K562 (cell line): ENCODE measurements around the gene SPTBN5. TPM values are rescaled to one million over a fixed set of nuclear protein-coding genes. Genes with fewer than 3 reads are reported as not detected.
"Not testable (repeated sequence)": the region's sequence is repeated elsewhere in the genome, so short reads cannot be mapped to it uniquely, and the experiment has no call there.

Experiments
- ATAC-seq: fragments of 200-7000 bp; cut with Tn5 transposase; 3 replicates; pipeline ENCODE4 v1.9.1; 2020; ENCODE audit warnings: moderate library complexity
- BruUV-seq: library from RNA; stranded (reverse); fragments of 400-500 nt; replicated peaks from 2 replicates; lab custom pipeline; 2021; lab: Mats Ljungman, UMichigan
- CTCF ChIA-PET: fragments of 300-600 bp; formaldehyde crosslinking; extraction: SDS; loops from one replicate; lab custom pipeline; 2021; ENCODE audit warnings: low intra/inter-chr PET ratio; lab: Yijun Ruan, JAX
- POLR2A ChIA-PET: fragments of 300-600, 350-650 bp; sonication (Branson Sonifier 250); formaldehyde crosslinking; extraction: SDS; loops from one replicate; lab custom pipeline; 2021; ENCODE audit warnings: antibody characterized with exemption, inconsistent platforms; lab: Yijun Ruan, JAX
- DNase-seq, 4 experiments: peaks; one replicate each; pipeline versions ENCODE4 v3.0.0 to v3.0.0-alpha.2; 2011 to 2018; ENCODE audit warnings: low spot score in 3 of 4, mixed read lengths in 3 of 4; ENCODE audit errors: extremely low read depth in 1 of 4
- FAIRE-seq: peaks from 2 replicates; lab custom pipeline; 2011; peaks lifted over from hg19 to GRCh38; lab: Jason Lieb, UNC
- H2AFZ ChIP-seq: 2 replicates; pipeline ENCODE4 v1.6.0; 2011; ENCODE audit warnings: low read depth, low read length, control low read depth, inconsistent platforms
- H3K27ac ChIP-seq: fragments of 200-600 bp; 3 replicates; pipeline ENCODE4 v1.8.0; 2011; ENCODE audit warnings: low read depth, mild to moderate bottlenecking, control low read depth, inconsistent platforms, low read length, moderate library complexity, mixed read lengths; ENCODE audit errors: extremely low read depth
- H3K27me3 ChIP-seq, 2 experiments: fragments of 300-600 bp in 1 of 2; 2 replicates in 1 of 2; 3 replicates in 1 of 2; pipeline versions ENCODE4 v1.6.0 to v1.8.0; 2011; ENCODE audit warnings: inconsistent platforms in 2 of 2, low read length in 2 of 2, mild to moderate bottlenecking in 1 of 2, mixed read lengths in 1 of 2, moderate library complexity in 1 of 2; ENCODE audit not compliant: control insufficient read depth in 2 of 2, insufficient read depth in 2 of 2
- H3K36me3 ChIP-seq: fragments of 300-600 bp; 3 replicates; pipeline ENCODE4 v1.8.0; 2011; ENCODE audit warnings: mild to moderate bottlenecking, low read length, inconsistent platforms; ENCODE audit not compliant: control insufficient read depth, insufficient read depth
- H3K4me1 ChIP-seq, 2 experiments: fragments of 200-600 bp in 1 of 2; replicated peaks in 1 of 2; 2 replicates in 1 of 2; 3 replicates in 1 of 2; pipeline versions ENCODE4 v1.5.1 to v1.8.0; 2011; ENCODE audit warnings: inconsistent platforms in 2 of 2, low read length in 2 of 2, mild to moderate bottlenecking in 1 of 2, mixed read lengths in 1 of 2, moderate library complexity in 1 of 2; ENCODE audit not compliant: control insufficient read depth in 2 of 2, insufficient read depth in 2 of 2
- H3K4me2 ChIP-seq: 2 replicates; pipeline ENCODE4 v1.6.1; 2011; ENCODE audit warnings: low read length, control low read depth, inconsistent platforms, mixed read lengths; ENCODE audit not compliant: insufficient read depth
- H3K4me3 ChIP-seq: fragments of 200-600 bp; sonication (generic), shearing (Covaris generic); 2 replicates; pipeline ENCODE4 v1.5.1; 2016; ENCODE audit warnings: control low read depth, inconsistent platforms
- H3K79me2 ChIP-seq: fragments of 200-600 bp; 3 replicates; pipeline ENCODE4 v1.8.0; 2011; ENCODE audit warnings: low read length, inconsistent platforms; ENCODE audit not compliant: control insufficient read depth, insufficient read depth
- H3K9ac ChIP-seq, 2 experiments: 2 replicates each; pipeline versions ENCODE4 v1.6.0 to v1.6.1; 2011; ENCODE audit warnings: low read depth in 2 of 2, low read length in 2 of 2, control low read depth in 1 of 2, inconsistent platforms in 1 of 2, mild to moderate bottlenecking in 1 of 2, mixed read lengths in 1 of 2; ENCODE audit not compliant: insufficient read depth in 1 of 2
- H3K9me1 ChIP-seq: one replicate; pipeline ENCODE4 v1.6.0; 2011; ENCODE audit warnings: inconsistent platforms, mild to moderate bottlenecking, low read length, moderate library complexity; ENCODE audit not compliant: control insufficient read depth, insufficient read depth
- H3K9me3 ChIP-seq: replicated peaks from 2 replicates; pipeline ENCODE4 v1.5.1; 2011; ENCODE audit warnings: low read depth, low read length, inconsistent platforms; ENCODE audit not compliant: control insufficient read depth, insufficient read depth
- H4K20me1 ChIP-seq: replicated peaks from 2 replicates; pipeline ENCODE4 v1.6.1; 2011; ENCODE audit warnings: low read length, inconsistent platforms, mixed read lengths; ENCODE audit not compliant: control insufficient read depth, insufficient read depth
- KLF10 ChIP-seq: fragments of 250-450 bp; sonication (Bioruptor Pico); IDR thresholded peaks from 2 replicates; pipeline ENCODE4 v1.6.1; 2021; ENCODE audit warnings: matching md5 sums
- MBD2 ChIP-seq: sonication (generic); IDR thresholded peaks from 2 replicates; pipeline ENCODE4 v1.6.1; 2016; ENCODE audit warnings: low read depth, borderline replicate concordance
- MED1 ChIP-seq: sonication (generic); formaldehyde crosslinking; IDR thresholded peaks from 2 replicates; pipeline ENCODE4 v1.8.1; 2023; ENCODE audit warnings: missing genetic modification reagents, borderline replicate concordance
- NFE2L1 ChIP-seq: fragments of 450-650 bp; IDR thresholded peaks from 2 replicates; pipeline ENCODE4 v1.6.1; 2016; ENCODE audit warnings: missing genetic modification characterization, low read depth, mild to moderate bottlenecking, missing compliant biosample characterization, moderate library complexity, borderline replicate concordance
- ZC3H4 ChIP-seq: sonication (generic); formaldehyde crosslinking; IDR thresholded peaks from 2 replicates; pipeline ENCODE4 v1.9.0; 2021; ENCODE audit warnings: missing genetic modification reagents, borderline replicate concordance
- ZNF507 ChIP-seq: conservative IDR thresholded peaks from 2 replicates; pipeline ENCODE4 v1.6.1; 2017; ENCODE audit warnings: missing genetic modification characterization, missing compliant biosample characterization
- WGBS: fragments of 100-300 bp; shearing (Covaris generic); methylation state at CpG from one replicate; pipeline ENCODE4 v1.1.6; 2016; ENCODE audit warnings: low coverage, mixed read lengths; ENCODE audit not compliant: insufficient coverage; ENCODE audit errors: missing lambda C conversion rate; 5-methylcytosine and 5-hydroxymethylcytosine counted together
- in situ Hi-C: fragments of 300-500 bp; cut with MboI; formaldehyde crosslinking; loops from 4 replicates; pipeline ENCODE4 v1.15.0; 2018; ENCODE audit warnings: inconsistent platforms, mixed read lengths
- intact Hi-C: fragments of 100-400 bp; cut with micrococcal nuclease; formaldehyde crosslinking; loops from 2 replicates; pipeline ENCODE4 v1.14.2; 2022
- polyA plus RNA-seq, 8 experiments: library from polyadenylated mRNA; depleted of rRNA in 4 of 8; stranded (reverse) in 5 of 8; unstranded in 3 of 8; fragments of >200 nt; fragmentation: Nextera tagmentation in 2 of 8; fragmentation: Illumina TruSeq in 1 of 8; extraction: Ambion mirVana in 2 of 8; extraction: Trizol in 1 of 8; gene quantifications; 2 replicates each; pipeline versions ENCODE4 v1.2.1 to v1.2.3, GENCODE V29; 2011 to 2014; ENCODE audit warnings: inconsistent platforms in 1 of 8, missing spikeins in 1 of 8
- total RNA-seq, 7 experiments: library from RNA; depleted of rRNA in 6 of 7; stranded (reverse); fragments of >200 nt in 6 of 7; fragmentation: Illumina TruSeq in 2 of 7; extraction: Trizol in 2 of 7; gene quantifications; 2 replicates each; pipeline versions ENCODE4 v1.2.1 to v1.2.3, GENCODE V29; 2011 to 2021; ENCODE audit warnings: low replicate concordance in 1 of 7
- TF ChIP-seq, protein P1 (sequence below): sonication (generic); formaldehyde crosslinking; IDR thresholded peaks from 2 replicates; pipeline ENCODE4 v1.8.0; 2022; ENCODE audit warnings: mild to moderate bottlenecking, missing genetic modification reagents

The SPTBN5 gene
- total and polyA plus RNA-seq, 9 of the 15 experiments (the other 6 are each of a cell fraction or from before 2014, with no cell fraction given), result 0.02 TPM; not detected in 8

DNA sequence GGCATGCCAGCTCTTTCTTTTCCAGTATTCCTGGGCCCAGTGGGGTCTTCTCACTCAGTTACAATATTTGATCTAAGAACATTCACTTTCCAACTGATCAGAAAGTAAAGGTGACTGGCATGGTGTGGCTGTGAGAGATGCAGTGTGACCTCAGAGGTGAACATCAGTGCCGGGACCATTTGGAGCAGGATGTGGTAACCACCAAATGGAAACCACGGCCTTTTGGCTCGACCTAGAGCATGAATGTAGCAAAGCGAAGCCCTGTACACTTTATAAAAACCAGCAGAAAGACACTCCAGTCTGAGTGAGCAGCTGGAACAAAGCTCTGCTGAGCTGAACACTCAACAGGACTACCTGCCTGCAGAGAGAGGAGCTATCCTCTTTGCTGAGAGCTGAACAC is 62.6 kb downstream of the SPTBN5 start:
- CTCF ChIA-PET, in situ Hi-C loops, H3K27me3 ChIP-seq, H3K9ac ChIP-seq, H3K4me2 ChIP-seq, intact Hi-C loops, H3K9me3 ChIP-seq, BruUV-seq, H3K9me1 ChIP-seq, ATAC-seq, FAIRE-seq, H3K79me2 ChIP-seq, DNase-seq, H3K4me3 ChIP-seq, H3K27ac ChIP-seq, H2AFZ ChIP-seq: not testable (repeated sequence)
- H4K20me1 ChIP-seq, result peaks cover 11% of the 10 kb centered on the region; the same call in 1 of the 2 replicates
- POLR2A ChIA-PET, result interaction anchor here (1.1 to 1.8 kb wide), 4 partner anchors 12 to 170 kb away, joined by 3 to 10 read pairs (median 4); no protein-coding TSS in a partner anchor
- peaks cover 10% of the 10 kb centered on the region; the same call in 1 of the 3 replicates for H3K36me3 ChIP-seq
- H3K4me1 ChIP-seq, result peaks cover 6 to 23% of the 10 kb centered on the region in 2 experiments; a peak in 2 of 5 replicates
- WGBS, result 61% methylated on average over 4 of the region's 4 CpGs

GRCh38 chr15:41829959-41830646 is 63.8 kb downstream of the SPTBN5 start:
- no TSS peak for BruUV-seq
- WGBS, result 94% methylated on average over 11 of the region's 13 CpGs
- ATAC-seq (no peak), FAIRE-seq (no peak), DNase-seq (no peak)
- Histone ChIP-seq H3K27me3 (no peaks in the 10 kb centered on the region), H3K79me2 (peaks cover 9% of the 10 kb centered on the region; the same call in 2 of the 3 replicates), H4K20me1 (peaks cover 11% of the 10 kb centered on the region; the same call in 1 of the 2 replicates), H2AFZ (no peak overlapping the region), H3K9me3 (no peaks in the 10 kb centered on the region), H3K27ac (no peak overlapping the region), H3K9me1 (no peaks in the 10 kb centered on the region), H3K36me3 (peaks cover 10% of the 10 kb centered on the region; the same call in 1 of the 3 replicates), H3K4me1 (peaks cover 6 to 23% of the 10 kb centered on the region in 2 experiments; a peak in 2 of 5 replicates), H3K9ac (peak overlapping the region in 1 of 2 experiments; percentile 48; a peak in 1 of 4 replicates), H3K4me3 (no peak overlapping the region), H3K4me2 (no peak overlapping the region)
- intact Hi-C loops (no loop called here), in situ Hi-C loops (no loop called here)
- ChIA-PET CTCF (no interaction called here), POLR2A (interaction anchor here (0.6 kb wide), 2 partner anchors 126 to 201 kb away, joined by 3 read pairs; no protein-coding TSS in a partner anchor)
- TF ChIP-seq MED1, result 0 out of 2 replicates have a peak, but pooled peaks have one; percentile 68
- TF ChIP-seq ZC3H4 (CRISPR knock-in tag), result 0 out of 2 replicates have a peak, but pooled peaks have one; percentile 34
- TF ChIP-seq ZNF507 (tag), result no peak
- TF ChIP-seq, protein P1, sequence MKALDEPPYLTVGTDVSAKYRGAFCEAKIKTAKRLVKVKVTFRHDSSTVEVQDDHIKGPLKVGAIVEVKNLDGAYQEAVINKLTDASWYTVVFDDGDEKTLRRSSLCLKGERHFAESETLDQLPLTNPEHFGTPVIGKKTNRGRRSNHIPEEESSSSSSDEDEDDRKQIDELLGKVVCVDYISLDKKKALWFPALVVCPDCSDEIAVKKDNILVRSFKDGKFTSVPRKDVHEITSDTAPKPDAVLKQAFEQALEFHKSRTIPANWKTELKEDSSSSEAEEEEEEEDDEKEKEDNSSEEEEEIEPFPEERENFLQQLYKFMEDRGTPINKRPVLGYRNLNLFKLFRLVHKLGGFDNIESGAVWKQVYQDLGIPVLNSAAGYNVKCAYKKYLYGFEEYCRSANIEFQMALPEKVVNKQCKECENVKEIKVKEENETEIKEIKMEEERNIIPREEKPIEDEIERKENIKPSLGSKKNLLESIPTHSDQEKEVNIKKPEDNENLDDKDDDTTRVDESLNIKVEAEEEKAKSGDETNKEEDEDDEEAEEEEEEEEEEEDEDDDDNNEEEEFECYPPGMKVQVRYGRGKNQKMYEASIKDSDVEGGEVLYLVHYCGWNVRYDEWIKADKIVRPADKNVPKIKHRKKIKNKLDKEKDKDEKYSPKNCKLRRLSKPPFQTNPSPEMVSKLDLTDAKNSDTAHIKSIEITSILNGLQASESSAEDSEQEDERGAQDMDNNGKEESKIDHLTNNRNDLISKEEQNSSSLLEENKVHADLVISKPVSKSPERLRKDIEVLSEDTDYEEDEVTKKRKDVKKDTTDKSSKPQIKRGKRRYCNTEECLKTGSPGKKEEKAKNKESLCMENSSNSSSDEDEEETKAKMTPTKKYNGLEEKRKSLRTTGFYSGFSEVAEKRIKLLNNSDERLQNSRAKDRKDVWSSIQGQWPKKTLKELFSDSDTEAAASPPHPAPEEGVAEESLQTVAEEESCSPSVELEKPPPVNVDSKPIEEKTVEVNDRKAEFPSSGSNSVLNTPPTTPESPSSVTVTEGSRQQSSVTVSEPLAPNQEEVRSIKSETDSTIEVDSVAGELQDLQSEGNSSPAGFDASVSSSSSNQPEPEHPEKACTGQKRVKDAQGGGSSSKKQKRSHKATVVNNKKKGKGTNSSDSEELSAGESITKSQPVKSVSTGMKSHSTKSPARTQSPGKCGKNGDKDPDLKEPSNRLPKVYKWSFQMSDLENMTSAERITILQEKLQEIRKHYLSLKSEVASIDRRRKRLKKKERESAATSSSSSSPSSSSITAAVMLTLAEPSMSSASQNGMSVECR (CRISPR knock-in tag), result 0 out of 2 replicates have a peak, but pooled peaks have one; percentile 34
- TF ChIP-seq NFE2L1 (tag), result no peak
- TF ChIP-seq KLF10 (CRISPR knock-in tag), result no peak
- no peak for TF ChIP-seq MBD2
